SK-N-SH (cell line): ENCODE data around the gene ANK2. TPM values are rescaled to one million over a fixed set of nuclear protein-coding genes. Genes with fewer than 3 reads are reported as not detected.

Experiments
- CTCF ChIA-PET: fragments of 300-600, 350-600 bp; formaldehyde crosslinking; extraction: SDS; loops from one replicate; lab custom pipeline; 2021; lab: Yijun Ruan, JAX
- POLR2A ChIA-PET: fragments of 350-600 bp; sonication (Branson Sonifier 250); formaldehyde crosslinking; extraction: SDS; loops from one replicate; lab custom pipeline; 2020; ENCODE audit warnings: antibody characterized with exemption, inconsistent platforms; lab: Yijun Ruan, JAX
- DNase-seq: peaks from one replicate; pipeline ENCODE4 v3.0.0; 2012
- H2AFZ ChIP-seq: fragments of 200-600 bp; sonication (generic); 2 replicates; pipeline ENCODE4 v1.8.1; 2016; ENCODE audit warnings: antibody characterized with exemption, mild to moderate bottlenecking, low read depth
- H3F3A ChIP-seq: fragments of 200-600 bp; sonication (generic); replicated peaks from 2 replicates; pipeline ENCODE3; 2016; ENCODE audit warnings: antibody characterized with exemption, mild to moderate bottlenecking; ENCODE audit not compliant: insufficient read depth
- H3K27ac ChIP-seq, 2 experiments: fragments of 200-500 bp in 1 of 2; fragments of 200-600 bp in 1 of 2; sonication (Bioruptor generic) in 1 of 2; sonication (generic), shearing (Covaris generic) in 1 of 2; 2 replicates each; pipeline versions ENCODE4 v1.5.1 to v1.6.1; 2014 to 2016; ENCODE audit warnings: low read depth in 2 of 2, inconsistent platforms in 1 of 2, low read length in 1 of 2, mild to moderate bottlenecking in 1 of 2, mixed read lengths in 1 of 2
- H3K27me3 ChIP-seq: fragments of 200-600 bp; sonication (generic), shearing (Covaris generic); 2 replicates; pipeline ENCODE4 v1.6.1; 2016; ENCODE audit warnings: mixed run types; ENCODE audit not compliant: insufficient read depth
- H3K36me3 ChIP-seq, 2 experiments: fragments of 200-500 bp in 1 of 2; fragments of 200-600 bp in 1 of 2; sonication (Bioruptor generic) in 1 of 2; sonication (generic) in 1 of 2; replicated peaks in 1 of 2; 2 replicates each; pipeline versions ENCODE3 to v1.5.1; 2014 to 2016; ENCODE audit warnings: low read length in 1 of 2, mild to moderate bottlenecking in 1 of 2; ENCODE audit not compliant: insufficient read depth in 2 of 2, control insufficient read depth in 1 of 2
- H3K4me1 ChIP-seq, 2 experiments: fragments of 200-500 bp in 1 of 2; fragments of 200-600 bp in 1 of 2; sonication (Bioruptor generic) in 1 of 2; sonication (generic), shearing (Covaris generic) in 1 of 2; 2 replicates each; pipeline versions ENCODE4 v1.5.1 to v1.6.1; 2014 to 2016; ENCODE audit warnings: low read depth in 1 of 2, low read length in 1 of 2, mixed run types in 1 of 2; ENCODE audit not compliant: insufficient read depth in 2 of 2, control insufficient read depth in 1 of 2
- H3K4me2 ChIP-seq: fragments of 200-600 bp; sonication (generic), shearing (Covaris generic); 2 replicates; pipeline ENCODE4 v1.6.1; 2017; ENCODE audit warnings: mixed run types
- H3K4me3 ChIP-seq, 2 experiments: fragments of 200-500 bp in 1 of 2; fragments of 200-600 bp in 1 of 2; sonication (Bioruptor generic) in 1 of 2; sonication (generic), shearing (Covaris generic) in 1 of 2; 2 replicates each; pipeline versions ENCODE4 v1.5.1 to v1.8.1; 2014 to 2016; ENCODE audit warnings: low read depth in 2 of 2, inconsistent platforms in 1 of 2, low read length in 1 of 2, mild to moderate bottlenecking in 1 of 2, mixed read lengths in 1 of 2, moderate library complexity in 1 of 2
- H3K79me2 ChIP-seq: fragments of 200-600 bp; sonication (generic); 2 replicates; pipeline ENCODE4 v1.8.1; 2017; ENCODE audit warnings: mild to moderate bottlenecking; ENCODE audit not compliant: insufficient read depth
- H3K9ac ChIP-seq: fragments of 200-600 bp; sonication (generic); 2 replicates; pipeline ENCODE4 v1.6.1; 2017; ENCODE audit warnings: mixed run types
- H3K9me2 ChIP-seq: fragments of 200-600 bp; sonication (generic); 2 replicates; pipeline ENCODE4 v1.6.1; 2017; ENCODE audit warnings: mixed run types
- H3K9me3 ChIP-seq: fragments of 200-600 bp; sonication (generic); 2 replicates; pipeline ENCODE4 v1.6.1; 2017; ENCODE audit warnings: mixed run types, mild to moderate bottlenecking, moderate library complexity
- H4K20me1 ChIP-seq: fragments of 200-600 bp; sonication (generic); 2 replicates; pipeline ENCODE4 v1.6.1; 2017; ENCODE audit warnings: mild to moderate bottlenecking, mixed run types; ENCODE audit not compliant: insufficient read depth
- CHD2 ChIP-seq: fragments of 150-350 bp; IDR thresholded peaks from 2 replicates; pipeline ENCODE4 v1.6.1; 2018; ENCODE audit warnings: low read length; ENCODE audit not compliant: partially characterized antibody
- EZH2phosphoT487 ChIP-seq: fragments of 200-600 bp; sonication (generic); IDR thresholded peaks from 2 replicates; pipeline ENCODE4 v1.6.1; 2017; ENCODE audit warnings: low read depth, mixed run types, mild to moderate bottlenecking, antibody characterized with exemption, moderate library complexity, borderline replicate concordance
- FOSL2 ChIP-seq: IDR thresholded peaks from 2 replicates; pipeline ENCODE4 v1.4.0; 2012; ENCODE audit warnings: low read depth, mild to moderate bottlenecking, moderate library complexity, borderline replicate concordance
- FOXM1 ChIP-seq: IDR thresholded peaks from 2 replicates; pipeline ENCODE4 v1.4.0; 2012; ENCODE audit warnings: low read depth, mild to moderate bottlenecking
- GABPA ChIP-seq: IDR thresholded peaks from 2 replicates; pipeline ENCODE4 v1.4.0; 2012; ENCODE audit warnings: low read depth, mild to moderate bottlenecking
- IRF3 ChIP-seq: fragments of 150-350 bp; IDR thresholded peaks from 2 replicates; pipeline ENCODE4 v1.6.1; 2016; ENCODE audit warnings: mild to moderate bottlenecking, low read depth, low read length
- JUND ChIP-seq: IDR thresholded peaks from 2 replicates; pipeline ENCODE4 v1.4.0; 2012
- PBX3 ChIP-seq: IDR thresholded peaks from 2 replicates; pipeline ENCODE4; 2012
- POLR2AphosphoS5 ChIP-seq: IDR thresholded peaks from 2 replicates; pipeline ENCODE4 v1.6.1; 2012; ENCODE audit warnings: low read depth, low read length
- RAD21 ChIP-seq: IDR thresholded peaks from 2 replicates; pipeline ENCODE4 v1.6.1; 2012; ENCODE audit warnings: mild to moderate bottlenecking, low read length
- RXRA ChIP-seq: IDR thresholded peaks from 2 replicates; pipeline ENCODE4 v1.4.0; 2012; ENCODE audit warnings: low read depth, mild to moderate bottlenecking, borderline replicate concordance
- SMC3 ChIP-seq: IDR thresholded peaks from 2 replicates; pipeline ENCODE4 v1.6.1; 2012; ENCODE audit warnings: low read depth, low read length, improper control_type of control experiment
- USF1 ChIP-seq: IDR thresholded peaks from 2 replicates; pipeline ENCODE4 v1.4.0; 2012; ENCODE audit warnings: low read depth, borderline replicate concordance
- USF2 ChIP-seq: fragments of 150-350 bp; IDR thresholded peaks from 2 replicates; pipeline ENCODE4 v1.6.1; 2017; ENCODE audit warnings: antibody characterized with exemption, low read length, low read depth, borderline replicate concordance
- ZBTB33 ChIP-seq: IDR thresholded peaks from 2 replicates; pipeline ENCODE4 v1.4.0; 2012; ENCODE audit warnings: low read depth, borderline replicate concordance
- WGBS: methylation state at CpG from one replicate; pipeline ENCODE4 v1.1.6; 2017; ENCODE audit warnings: low lambda C conversion rate; 5-methylcytosine and 5-hydroxymethylcytosine counted together
- polyA plus RNA-seq, 3 experiments: library from polyadenylated mRNA; depleted of rRNA; stranded (reverse); fragments of >200 nt; gene quantifications; 2 replicates each; pipeline ENCODE4 v1.2.3, GENCODE V29; 2012

The ANK2 gene
- polyA plus RNA-seq, 1 of the 3 experiments (the other 2 are of a cell fraction) = 0.69 TPM

- H3K79me2 ChIP-seq = no peaks in the 10 kb centered on the region
- peaks cover 0 to 5% of the 10 kb centered on the region in 2 experiments; a peak in 2 of 4 replicates for H3K4me1 ChIP-seq
- H3K9ac ChIP-seq = no peak overlapping the region
- no peaks in the 10 kb centered on the region for H4K20me1 ChIP-seq
- H3K36me3 ChIP-seq = no peaks in the 10 kb centered on the region
- H3K4me3 ChIP-seq = no peak overlapping the region
- no peaks in the 10 kb centered on the region for H3K27me3 ChIP-seq
- TF ChIP-seq FOSL2 = no peak
- TF ChIP-seq JUND = no peak
- TF ChIP-seq SMC3 = no peak
- no peak for TF ChIP-seq RAD21
- TF ChIP-seq CHD2 = no peak
- no peak for TF ChIP-seq EZH2phosphoT487
- TF ChIP-seq USF1 = no peak
- TF ChIP-seq, all 33 proteins: peak for 0
- Histone ChIP-seq H3K9me3 (no peaks in the 10 kb centered on the region), H3K27ac (no peak overlapping the region), H3K4me2 (no peak overlapping the region), H3F3A (no peaks in the 10 kb centered on the region), H3K9me2 (no peaks in the 10 kb centered on the region), H2AFZ (no peak overlapping the region)
- ChIA-PET CTCF (interaction anchor here (0.9 to 1.1 kb wide), 3 partner anchors 26 to 68 kb away, joined by 3 to 4 read pairs (median 3); no protein-coding TSS in a partner anchor), POLR2A (no interaction called here)
- no peak for DNase-seq
- 79% methylated on average over 4 of the region's 4 CpGs for WGBS
These were observed 44.8 kb upstream of the ANK2 start for GRCh38 chr4:113004655-113005054.

GRCh38 chr4:113006632-113007031 is 42.8 kb upstream of the ANK2 start:
- peaks cover 0 to 8% of the 10 kb centered on the region in 2 experiments; a peak in 2 of 4 replicates for H3K4me1 ChIP-seq
- CTCF ChIA-PET = interaction anchor here (1.3 kb wide), 1 partner anchor 10 kb away, joined by 3 read pairs; no protein-coding TSS in a partner anchor
- no peak overlapping the region for H3K4me2 ChIP-seq
- H4K20me1 ChIP-seq = no peaks in the 10 kb centered on the region
- no peaks in the 10 kb centered on the region for H3K27me3 ChIP-seq
- H3K79me2 ChIP-seq = no peaks in the 10 kb centered on the region
- H3K9me2 ChIP-seq = no peaks in the 10 kb centered on the region
- no peaks in the 10 kb centered on the region for H3K9me3 ChIP-seq
- no peak overlapping the region for H3K9ac ChIP-seq
- 76% methylated on average over 1 of the region's 1 CpG for WGBS
- H3K4me3 ChIP-seq = no peak overlapping the region
- TF ChIP-seq GABPA (no peak), USF2 (no peak), RAD21 (peak; percentile 12; the same call in 1 of the 2 replicates), POLR2AphosphoS5 (no peak)
- no peak overlapping the region for H2AFZ ChIP-seq
- H3F3A ChIP-seq = no peaks in the 10 kb centered on the region
- no peak for DNase-seq
- POLR2A ChIA-PET = no interaction called here
- H3K27ac ChIP-seq = no peak overlapping the region
- no peaks in the 10 kb centered on the region for H3K36me3 ChIP-seq

GRCh38 chr4:113007151-113007550 is 42.3 kb upstream of the ANK2 start:
- CTCF ChIA-PET = interaction anchor here (1.3 kb wide), 1 partner anchor 10 kb away, joined by 3 read pairs; no protein-coding TSS in a partner anchor
- TF ChIP-seq RXRA = no peak
- TF ChIP-seq PBX3 = no peak
- TF ChIP-seq JUND = no peak
- TF ChIP-seq RAD21 = no peak
- no peak for TF ChIP-seq IRF3
- no peak for TF ChIP-seq FOXM1
- TF ChIP-seq SMC3 = no peak
- TF ChIP-seq ZBTB33 = no peak

More at GRCh38 chr4:113007151-113007550, 42.3 kb upstream of the ANK2 start:
- no peaks in the 10 kb centered on the region for H3F3A ChIP-seq
- H3K79me2 ChIP-seq = no peaks in the 10 kb centered on the region
- peaks cover 0 to 11% of the 10 kb centered on the region in 2 experiments; a peak in 2 of 4 replicates for H3K4me1 ChIP-seq
- H2AFZ ChIP-seq = no peak overlapping the region
- H3K27me3 ChIP-seq = no peaks in the 10 kb centered on the region
- no peak overlapping the region for H3K27ac ChIP-seq
- POLR2A ChIA-PET = no interaction called here
- no peak overlapping the region for H3K9ac ChIP-seq
- no peak overlapping the region for H3K4me2 ChIP-seq
- H4K20me1 ChIP-seq = no peaks in the 10 kb centered on the region
- no peak for DNase-seq
- H3K4me3 ChIP-seq = no peak overlapping the region
- 75% methylated on average over 5 of the region's 5 CpGs for WGBS
- no peaks in the 10 kb centered on the region for H3K9me3 ChIP-seq
- no peaks in the 10 kb centered on the region for H3K36me3 ChIP-seq
- no peaks in the 10 kb centered on the region for H3K9me2 ChIP-seq
